ENCODE results near the gene LONRF3.

Gene LONRF3

DNA sequence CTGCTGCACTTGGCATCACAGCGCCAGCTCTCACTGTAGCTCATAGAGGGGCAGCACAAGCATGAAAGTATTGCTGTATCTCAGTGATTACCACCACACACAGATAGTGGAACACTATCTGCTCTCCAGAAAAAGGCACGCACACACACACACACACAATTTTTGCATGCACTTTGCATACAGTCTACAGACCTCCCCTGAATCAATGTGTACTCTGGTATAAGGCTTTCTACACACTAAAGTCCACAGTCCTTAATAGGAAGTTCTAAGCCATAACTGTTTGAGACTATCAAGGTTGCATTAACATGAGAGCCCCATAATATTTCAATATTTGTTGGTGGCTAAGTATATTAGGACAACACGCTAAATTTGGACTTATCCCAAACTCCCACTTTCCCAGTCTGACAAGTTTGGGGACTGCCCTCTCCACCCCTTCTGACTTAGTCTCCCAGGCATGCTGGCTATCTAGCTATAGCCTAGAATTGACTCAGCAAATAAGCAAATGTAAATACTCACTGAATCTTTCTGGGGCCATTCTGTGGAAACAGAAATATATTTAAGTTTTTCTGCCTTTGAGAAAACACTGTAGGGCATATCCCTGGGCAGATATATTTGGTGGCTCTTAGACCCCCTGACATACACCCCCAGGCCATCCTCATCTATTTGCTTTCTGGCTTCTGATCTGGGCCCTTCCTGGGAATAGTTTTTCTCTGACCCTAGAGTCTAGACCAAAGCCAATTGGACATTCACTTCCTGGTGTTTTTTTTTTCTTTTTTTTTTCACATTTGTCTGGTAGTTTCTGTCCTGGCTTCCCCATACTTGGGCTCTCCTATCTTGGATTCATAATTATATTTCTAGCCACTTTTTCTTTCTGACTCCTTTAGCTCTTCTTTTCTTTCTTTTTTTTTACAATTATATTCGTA, 62.0 kb downstream of the LONRF3 start:
- DNase-seq (ENCODE audit: low read depth in 2 of 2) = no peak

GRCh38 chrX:119040432-119040831, 66.0 kb downstream of the LONRF3 start:
- DNase-seq (ENCODE audit: low read depth in 2 of 2) = no peak

DNA sequence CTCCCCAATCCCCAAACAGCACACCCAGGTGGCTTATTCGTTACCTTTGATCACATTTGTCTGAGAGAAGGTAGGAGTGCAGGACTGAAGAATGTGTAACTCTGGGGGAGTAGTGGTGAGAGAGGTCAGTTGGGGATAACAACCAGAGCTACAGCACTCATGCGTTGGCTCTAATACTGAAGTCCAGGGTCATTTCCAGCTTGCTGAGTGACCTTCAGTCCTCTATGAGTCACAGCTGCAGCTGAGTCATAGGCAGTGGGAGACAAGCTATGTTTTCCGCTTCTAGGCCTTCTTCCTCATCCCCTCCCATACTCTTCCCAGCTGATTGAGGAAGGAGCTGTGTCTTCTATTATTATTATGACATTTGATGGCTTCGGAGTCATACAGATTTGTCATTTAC, 66.8 kb downstream of the LONRF3 start:
- no peak for DNase-seq (ENCODE audit: low read depth in 2 of 2)

DNA sequence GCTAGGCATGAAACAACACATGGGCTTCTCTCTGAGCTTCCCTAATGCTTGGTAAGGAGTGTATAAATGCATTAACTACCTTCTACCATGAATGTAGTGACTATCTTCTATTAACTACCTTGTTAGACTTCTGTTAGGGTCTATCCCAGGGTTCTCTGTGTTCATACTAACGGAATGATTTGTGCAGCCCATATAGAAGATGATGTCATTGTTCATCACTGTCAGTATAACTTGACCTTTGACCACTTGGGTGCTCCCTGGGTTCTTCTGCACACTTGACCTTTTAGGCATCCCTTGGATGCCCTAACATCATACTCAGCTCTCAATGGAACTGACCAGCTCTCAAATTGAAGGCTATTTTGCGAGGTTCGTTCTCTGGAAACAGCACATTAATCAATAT, 67.6 kb downstream of the LONRF3 start:
- no peak for DNase-seq (ENCODE audit: low read depth in 2 of 2)

DNA sequence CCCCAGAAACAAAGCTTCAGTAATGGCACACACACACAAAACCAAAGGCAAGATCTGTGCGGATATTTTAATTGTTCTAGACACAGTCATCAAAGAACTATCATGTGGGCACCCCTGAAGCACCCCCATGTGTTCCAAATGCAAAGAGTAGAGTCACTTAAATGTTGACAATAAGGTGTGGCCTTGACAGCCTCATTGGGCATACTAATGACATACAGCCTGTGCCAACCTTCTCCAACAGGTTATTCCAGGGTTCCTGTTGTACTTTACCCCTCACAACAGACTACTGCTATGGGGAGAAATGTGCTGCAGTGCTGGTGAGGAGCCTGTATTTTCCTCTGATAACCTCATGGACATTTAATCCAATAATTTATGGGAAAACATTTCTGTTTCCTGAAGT, 68.6 kb downstream of the LONRF3 start:
- no peak for DNase-seq (ENCODE audit: low read depth in 2 of 2)

GRCh38 chrX:119045884-119046283, 71.5 kb downstream of the LONRF3 start:
- DNase-seq (ENCODE audit: low read depth in 2 of 2) = no peak

DNA sequence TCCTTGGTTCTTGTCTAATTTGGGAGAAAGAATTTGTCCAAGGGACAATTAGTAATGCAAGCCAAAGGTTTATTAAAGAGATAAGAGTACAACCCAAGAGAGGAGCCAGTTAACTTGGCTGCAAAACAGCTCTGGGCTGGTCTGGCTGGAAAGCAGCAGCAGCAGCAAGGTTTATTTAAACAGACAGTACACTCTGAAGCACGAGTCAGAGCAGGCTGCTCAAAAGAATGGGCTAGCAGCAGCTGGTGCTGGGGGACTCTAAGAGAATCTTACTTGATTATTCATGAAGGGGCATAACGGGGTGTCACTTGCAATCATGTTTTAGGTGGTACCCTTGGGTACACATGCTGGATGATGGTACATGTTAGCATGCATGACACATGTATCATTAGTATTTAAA, 81.3 kb downstream of the LONRF3 start:
- no peak for DNase-seq (ENCODE audit: low read depth in 2 of 2)

- DNase-seq (ENCODE audit: low read depth in 2 of 2) = no peak
These were observed 88.4 kb downstream of the LONRF3 start for GRCh38 chrX:119062750-119063374.

DNA sequence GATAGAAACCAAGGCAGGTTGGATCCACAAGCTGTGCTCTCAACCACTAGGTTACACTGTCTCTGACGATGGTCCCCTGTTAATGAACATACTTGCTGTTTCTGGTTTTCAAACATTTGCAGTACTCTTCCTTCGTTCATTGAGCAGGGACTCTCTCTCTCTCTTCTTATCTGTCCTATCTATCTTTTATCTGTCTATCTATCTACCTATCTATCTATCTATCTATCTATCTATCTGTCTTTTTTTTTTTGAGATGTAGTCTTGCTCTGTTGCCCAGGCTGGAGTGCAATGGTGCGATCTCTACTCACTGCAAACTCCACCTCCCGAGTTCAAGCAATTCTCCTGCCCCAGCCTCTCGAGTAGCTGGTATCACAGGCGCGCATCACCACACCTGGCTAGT, 89.0 kb downstream of the LONRF3 start:
- DNase-seq (ENCODE audit: low read depth in 2 of 2) = no peak

GRCh38 chrX:119067023-119067739, 92.8 kb downstream of the LONRF3 start:
- DNase-seq (ENCODE audit: low read depth in 2 of 2) = peak in 1 of 2 donors; percentile 23
